K562 (cell line): ENCODE data around the gene ECI2. TPM values are rescaled to one million over a fixed set of nuclear protein-coding genes. Genes with fewer than 3 reads are reported as not detected.

Source experiments
- ATAC-seq: fragments of 200-7000 bp; cut with Tn5 transposase; 3 replicates; pipeline ENCODE4 v1.9.1; 2020; ENCODE audit warnings: moderate library complexity
- BruUV-seq: library from RNA; stranded (reverse); fragments of 400-500 nt; replicated peaks from 2 replicates; lab custom pipeline; 2021; lab: Mats Ljungman, UMichigan
- CTCF ChIA-PET: fragments of 300-600 bp; formaldehyde crosslinking; extraction: SDS; loops from one replicate; lab custom pipeline; 2021; ENCODE audit warnings: low intra/inter-chr PET ratio; lab: Yijun Ruan, JAX
- POLR2A ChIA-PET: fragments of 300-600, 350-650 bp; sonication (Branson Sonifier 250); formaldehyde crosslinking; extraction: SDS; loops from one replicate; lab custom pipeline; 2021; ENCODE audit warnings: antibody characterized with exemption, inconsistent platforms; lab: Yijun Ruan, JAX
- DNase-seq, 4 experiments: peaks; one replicate each; pipeline versions ENCODE4 v3.0.0 to v3.0.0-alpha.2; 2011 to 2018; ENCODE audit warnings: low spot score in 3 of 4, mixed read lengths in 3 of 4; ENCODE audit errors: extremely low read depth in 1 of 4
- FAIRE-seq: peaks from 2 replicates; lab custom pipeline; 2011; peaks lifted over from hg19 to GRCh38; lab: Jason Lieb, UNC
- H2AFZ ChIP-seq: 2 replicates; pipeline ENCODE4 v1.6.0; 2011; ENCODE audit warnings: low read depth, low read length, control low read depth, inconsistent platforms
- H3K27ac ChIP-seq: fragments of 200-600 bp; 3 replicates; pipeline ENCODE4 v1.8.0; 2011; ENCODE audit warnings: low read depth, mild to moderate bottlenecking, control low read depth, inconsistent platforms, low read length, moderate library complexity, mixed read lengths; ENCODE audit errors: extremely low read depth
- H3K27me3 ChIP-seq, 2 experiments: fragments of 300-600 bp in 1 of 2; 2 replicates in 1 of 2; 3 replicates in 1 of 2; pipeline versions ENCODE4 v1.6.0 to v1.8.0; 2011; ENCODE audit warnings: inconsistent platforms in 2 of 2, low read length in 2 of 2, mild to moderate bottlenecking in 1 of 2, mixed read lengths in 1 of 2, moderate library complexity in 1 of 2; ENCODE audit not compliant: control insufficient read depth in 2 of 2, insufficient read depth in 2 of 2
- H3K36me3 ChIP-seq: fragments of 300-600 bp; 3 replicates; pipeline ENCODE4 v1.8.0; 2011; ENCODE audit warnings: mild to moderate bottlenecking, low read length, inconsistent platforms; ENCODE audit not compliant: control insufficient read depth, insufficient read depth
- H3K4me1 ChIP-seq, 2 experiments: fragments of 200-600 bp in 1 of 2; replicated peaks in 1 of 2; 2 replicates in 1 of 2; 3 replicates in 1 of 2; pipeline versions ENCODE4 v1.5.1 to v1.8.0; 2011; ENCODE audit warnings: inconsistent platforms in 2 of 2, low read length in 2 of 2, mild to moderate bottlenecking in 1 of 2, mixed read lengths in 1 of 2, moderate library complexity in 1 of 2; ENCODE audit not compliant: control insufficient read depth in 2 of 2, insufficient read depth in 2 of 2
- H3K4me2 ChIP-seq: 2 replicates; pipeline ENCODE4 v1.6.1; 2011; ENCODE audit warnings: low read length, control low read depth, inconsistent platforms, mixed read lengths; ENCODE audit not compliant: insufficient read depth
- H3K4me3 ChIP-seq: fragments of 200-600 bp; sonication (generic), shearing (Covaris generic); 2 replicates; pipeline ENCODE4 v1.5.1; 2016; ENCODE audit warnings: control low read depth, inconsistent platforms
- H3K79me2 ChIP-seq: fragments of 200-600 bp; 3 replicates; pipeline ENCODE4 v1.8.0; 2011; ENCODE audit warnings: low read length, inconsistent platforms; ENCODE audit not compliant: control insufficient read depth, insufficient read depth
- H3K9ac ChIP-seq, 2 experiments: 2 replicates each; pipeline versions ENCODE4 v1.6.0 to v1.6.1; 2011; ENCODE audit warnings: low read depth in 2 of 2, low read length in 2 of 2, control low read depth in 1 of 2, inconsistent platforms in 1 of 2, mild to moderate bottlenecking in 1 of 2, mixed read lengths in 1 of 2; ENCODE audit not compliant: insufficient read depth in 1 of 2
- H3K9me1 ChIP-seq: one replicate; pipeline ENCODE4 v1.6.0; 2011; ENCODE audit warnings: inconsistent platforms, mild to moderate bottlenecking, low read length, moderate library complexity; ENCODE audit not compliant: control insufficient read depth, insufficient read depth
- H3K9me3 ChIP-seq: replicated peaks from 2 replicates; pipeline ENCODE4 v1.5.1; 2011; ENCODE audit warnings: low read depth, low read length, inconsistent platforms; ENCODE audit not compliant: control insufficient read depth, insufficient read depth
- H4K20me1 ChIP-seq: replicated peaks from 2 replicates; pipeline ENCODE4 v1.6.1; 2011; ENCODE audit warnings: low read length, inconsistent platforms, mixed read lengths; ENCODE audit not compliant: control insufficient read depth, insufficient read depth
- ATF3 ChIP-seq, 2 experiments: fragments of 450-650 bp in 1 of 2; sonication (generic) in 1 of 2; formaldehyde crosslinking in 1 of 2; IDR thresholded peaks in 1 of 2; conservative IDR thresholded peaks in 1 of 2; 2 replicates each; pipeline versions ENCODE4 v1.6.1 to v1.8.1; 2016 to 2023; ENCODE audit warnings: mild to moderate bottlenecking in 2 of 2, moderate library complexity in 2 of 2, inconsistent platforms in 1 of 2, missing genetic modification reagents in 1 of 2
- C11orf30 ChIP-seq: fragments of 450-650 bp; IDR thresholded peaks from 2 replicates; pipeline ENCODE4 v1.6.1; 2016; ENCODE audit warnings: low read depth, mild to moderate bottlenecking
- CC2D1A ChIP-seq: fragments of 450-650 bp; IDR thresholded peaks from 2 replicates; pipeline ENCODE4 v1.6.1; 2017; ENCODE audit warnings: mild to moderate bottlenecking
- CREM ChIP-seq: IDR thresholded peaks from 2 replicates; pipeline ENCODE4 v1.6.1; 2014; ENCODE audit warnings: antibody characterized with exemption, low read depth
- EP400 ChIP-seq: fragments of 450-650 bp; IDR thresholded peaks from 2 replicates; pipeline ENCODE4 v1.6.1; 2017; ENCODE audit warnings: antibody characterized with exemption, mild to moderate bottlenecking, moderate library complexity
- FOSL1 ChIP-seq: fragments of 200-800 bp; sonication (Bioruptor generic); conservative IDR thresholded peaks from 2 replicates; pipeline ENCODE4 v1.6.1; 2016; ENCODE audit warnings: missing genetic modification characterization, missing compliant biosample characterization
- HMG20B ChIP-seq: fragments of 250-450 bp; sonication (Bioruptor Pico); IDR thresholded peaks from 2 replicates; pipeline ENCODE4 v1.5.0; 2021; ENCODE audit warnings: mild to moderate bottlenecking
- MEF2A ChIP-seq: IDR thresholded peaks from 2 replicates; pipeline ENCODE4 v1.6.1; 2011; ENCODE audit warnings: low read depth, mild to moderate bottlenecking, low read length, moderate library complexity; ENCODE audit not compliant: control insufficient read depth
- TBP ChIP-seq: optimal IDR thresholded peaks from 2 replicates; pipeline ENCODE3; 2011; ENCODE audit warnings: low read depth, low read length, improper control_type of control experiment
- TEAD4 ChIP-seq, 2 experiments: sonication (generic) in 1 of 2; formaldehyde crosslinking in 1 of 2; IDR thresholded peaks; 2 replicates each; pipeline versions ENCODE4 v1.6.1 to v1.8.0; 2012 to 2022; ENCODE audit warnings: borderline replicate concordance in 1 of 2, inconsistent platforms in 1 of 2, low read length in 1 of 2, mild to moderate bottlenecking in 1 of 2, missing genetic modification reagents in 1 of 2
- ZFP36 ChIP-seq: fragments of 150-350 bp; IDR thresholded peaks from 2 replicates; pipeline ENCODE4 v1.6.1; 2018; ENCODE audit warnings: low read length, low read depth; ENCODE audit not compliant: partially characterized antibody
- WGBS: fragments of 100-300 bp; shearing (Covaris generic); methylation state at CpG from one replicate; pipeline ENCODE4 v1.1.6; 2016; ENCODE audit warnings: low coverage, mixed read lengths; ENCODE audit not compliant: insufficient coverage; ENCODE audit errors: missing lambda C conversion rate; 5-methylcytosine and 5-hydroxymethylcytosine counted together
- in situ Hi-C: fragments of 300-500 bp; cut with MboI; formaldehyde crosslinking; loops from 4 replicates; pipeline ENCODE4 v1.15.0; 2018; ENCODE audit warnings: inconsistent platforms, mixed read lengths
- intact Hi-C: fragments of 100-400 bp; cut with micrococcal nuclease; formaldehyde crosslinking; loops from 2 replicates; pipeline ENCODE4 v1.14.2; 2022
- polyA plus RNA-seq, 8 experiments: library from polyadenylated mRNA; depleted of rRNA in 4 of 8; stranded (reverse) in 5 of 8; unstranded in 3 of 8; fragments of >200 nt; fragmentation: Nextera tagmentation in 2 of 8; fragmentation: Illumina TruSeq in 1 of 8; extraction: Ambion mirVana in 2 of 8; extraction: Trizol in 1 of 8; gene quantifications; 2 replicates each; pipeline versions ENCODE4 v1.2.1 to v1.2.3, GENCODE V29; 2011 to 2014; ENCODE audit warnings: inconsistent platforms in 1 of 8, missing spikeins in 1 of 8
- total RNA-seq, 7 experiments: library from RNA; depleted of rRNA in 6 of 7; stranded (reverse); fragments of >200 nt in 6 of 7; fragmentation: Illumina TruSeq in 2 of 7; extraction: Trizol in 2 of 7; gene quantifications; 2 replicates each; pipeline versions ENCODE4 v1.2.1 to v1.2.3, GENCODE V29; 2011 to 2021; ENCODE audit warnings: low replicate concordance in 1 of 7
- TF ChIP-seq, protein P1 (sequence below): fragments of 450-650 bp; IDR thresholded peaks from 2 replicates; pipeline ENCODE4 v1.6.1; 2017; ENCODE audit warnings: mild to moderate bottlenecking, moderate library complexity
- TF ChIP-seq, protein P2 (sequence below): fragments of 450-650 bp; formaldehyde crosslinking; IDR thresholded peaks from 2 replicates; pipeline ENCODE4 v1.4.0; 2020; ENCODE audit warnings: mild to moderate bottlenecking, moderate library complexity
- TF ChIP-seq, protein P3 (sequence below): fragments of 250-450 bp; sonication (Bioruptor Pico); IDR thresholded peaks from 2 replicates; pipeline ENCODE4 v1.8.0; 2021; ENCODE audit warnings: moderate library complexity, mild to moderate bottlenecking, inconsistent platforms

Gene ECI2
- total and polyA plus RNA-seq, 9 of the 15 experiments (the other 6 are each of a cell fraction or from before 2014, with no cell fraction given), result 80.7 to 377 (median 142) TPM

DNA sequence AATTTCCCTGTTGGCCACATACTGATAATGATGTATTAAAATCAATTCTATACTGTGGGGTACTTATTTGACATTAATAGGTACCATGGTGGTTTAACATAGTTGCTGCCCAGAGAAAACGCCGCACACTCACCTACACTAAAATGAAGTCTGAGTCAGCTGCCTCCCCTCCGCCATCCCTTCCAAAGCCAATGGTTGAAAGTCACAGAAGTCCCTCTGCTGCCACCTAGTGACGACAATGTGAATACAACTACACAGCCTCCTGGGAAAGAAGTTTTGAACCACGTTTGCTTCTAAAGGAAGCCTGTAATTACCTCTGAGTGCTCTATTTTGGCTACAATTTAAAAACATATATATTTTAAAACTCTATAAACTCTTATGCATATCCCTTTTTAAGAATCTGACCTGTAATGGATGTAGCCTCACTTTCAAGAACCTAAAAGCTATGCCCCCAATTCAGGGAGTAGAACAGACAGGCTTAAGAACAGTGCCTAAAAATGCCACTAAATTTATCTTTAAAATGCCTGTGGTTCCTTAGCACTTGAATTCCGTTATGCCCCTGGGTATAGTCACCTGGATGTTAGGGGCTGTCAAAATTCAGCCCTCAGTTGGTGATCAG is 20.6 kb upstream of the ECI2 start:
- H3K79me2 ChIP-seq, result no peaks in the 10 kb centered on the region
- H3K9ac ChIP-seq, result no peak overlapping the region
- intact Hi-C loops, result loop anchor here (1.0 to 5.0 kb wide), 4 partner anchors 30 to 414 kb away; no protein-coding TSS in a partner anchor
- ChIA-PET CTCF (interaction anchor here (1.1 to 3.1 kb wide), 2 partner anchors 100 to 413 kb away, joined by 6 to 23 read pairs; no protein-coding TSS in a partner anchor), POLR2A (interaction anchor here (0.9 to 1.4 kb wide), 3 partner anchors 10 to 22 kb away, joined by 3 to 9 read pairs (median 3); no protein-coding TSS in a partner anchor)
- FAIRE-seq (peak; percentile 97), ATAC-seq (peak; percentile 96), DNase-seq (peak; percentile 82 to 92 (median 85))
- H3K27ac ChIP-seq, result no peak overlapping the region
- H3K4me1 ChIP-seq, result peaks cover 0 to 2% of the 10 kb centered on the region in 2 experiments; a peak in 1 of 5 replicates
- H3K9me1 ChIP-seq, result peaks cover 4% of the 10 kb centered on the region
- H4K20me1 ChIP-seq, result no peaks in the 10 kb centered on the region
- no peaks in the 10 kb centered on the region for H3K36me3 ChIP-seq
- WGBS, result under 1% methylated on average over 6 of the region's 6 CpGs
- peak overlapping the region; percentile 77 for H2AFZ ChIP-seq
- peaks cover 22 to 41% of the 10 kb centered on the region in 2 experiments; a peak in 4 of 5 replicates for H3K27me3 ChIP-seq
- in situ Hi-C loops, result no loop called here
- BruUV-seq, result no TSS peak
- H3K4me2 ChIP-seq, result no peak overlapping the region; the same call in 1 of the 2 replicates
- no peak overlapping the region for H3K4me3 ChIP-seq
- H3K9me3 ChIP-seq, result no peaks in the 10 kb centered on the region
- no peak for TF ChIP-seq MEF2A
- TF ChIP-seq, protein P1, sequence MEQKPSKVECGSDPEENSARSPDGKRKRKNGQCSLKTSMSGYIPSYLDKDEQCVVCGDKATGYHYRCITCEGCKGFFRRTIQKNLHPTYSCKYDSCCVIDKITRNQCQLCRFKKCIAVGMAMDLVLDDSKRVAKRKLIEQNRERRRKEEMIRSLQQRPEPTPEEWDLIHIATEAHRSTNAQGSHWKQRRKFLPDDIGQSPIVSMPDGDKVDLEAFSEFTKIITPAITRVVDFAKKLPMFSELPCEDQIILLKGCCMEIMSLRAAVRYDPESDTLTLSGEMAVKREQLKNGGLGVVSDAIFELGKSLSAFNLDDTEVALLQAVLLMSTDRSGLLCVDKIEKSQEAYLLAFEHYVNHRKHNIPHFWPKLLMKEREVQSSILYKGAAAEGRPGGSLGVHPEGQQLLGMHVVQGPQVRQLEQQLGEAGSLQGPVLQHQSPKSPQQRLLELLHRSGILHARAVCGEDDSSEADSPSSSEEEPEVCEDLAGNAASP, result no peak
- TF ChIP-seq CC2D1A, result peak; percentile 38; the same call in 1 of the 2 replicates
- TF ChIP-seq, protein P2, sequence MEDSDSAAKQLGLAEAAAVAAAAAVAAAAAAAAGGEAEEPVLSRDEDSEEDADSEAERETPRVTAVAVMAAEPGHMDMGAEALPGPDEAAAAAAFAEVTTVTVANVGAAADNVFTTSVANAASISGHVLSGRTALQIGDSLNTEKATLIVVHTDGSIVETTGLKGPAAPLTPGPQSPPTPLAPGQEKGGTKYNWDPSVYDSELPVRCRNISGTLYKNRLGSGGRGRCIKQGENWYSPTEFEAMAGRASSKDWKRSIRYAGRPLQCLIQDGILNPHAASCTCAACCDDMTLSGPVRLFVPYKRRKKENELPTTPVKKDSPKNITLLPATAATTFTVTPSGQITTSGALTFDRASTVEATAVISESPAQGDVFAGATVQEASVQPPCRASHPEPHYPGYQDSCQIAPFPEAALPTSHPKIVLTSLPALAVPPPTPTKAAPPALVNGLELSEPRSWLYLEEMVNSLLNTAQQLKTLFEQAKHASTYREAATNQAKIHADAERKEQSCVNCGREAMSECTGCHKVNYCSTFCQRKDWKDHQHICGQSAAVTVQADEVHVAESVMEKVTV (CRISPR knock-in tag), result peak; percentile 90
- 0 out of 2 replicates have a peak, but pooled peaks have one; percentile 24 for TF ChIP-seq EP400
- 0 out of 2 replicates have a peak, but pooled peaks have one; percentile 47 for TF ChIP-seq TEAD4 (IDR thresholded peaks at IDR 0.05; ENCODE audit: low read length)
- no peak for TF ChIP-seq TEAD4 (CRISPR knock-in tag; IDR thresholded peaks at IDR 0.05; ENCODE audit: borderline replicate concordance)
- TF ChIP-seq C11orf30, result peak; percentile 36; the same call in 1 of the 2 replicates
- peak; percentile 77 for TF ChIP-seq FOSL1 (tag)
- TF ChIP-seq HMG20B, result no peak
- TF ChIP-seq ATF3 (IDR thresholded peaks at IDR 0.05), result peak; percentile 53; the same call in 1 of the 2 replicates
- no peak for TF ChIP-seq ATF3 (CRISPR knock-in tag; conservative IDR thresholded peaks at IDR 0.05)
- peak; percentile 67 for TF ChIP-seq CREM
- peak; percentile 39 for TF ChIP-seq TBP
- peak; percentile 7 for TF ChIP-seq ZFP36
- TF ChIP-seq, protein P3, sequence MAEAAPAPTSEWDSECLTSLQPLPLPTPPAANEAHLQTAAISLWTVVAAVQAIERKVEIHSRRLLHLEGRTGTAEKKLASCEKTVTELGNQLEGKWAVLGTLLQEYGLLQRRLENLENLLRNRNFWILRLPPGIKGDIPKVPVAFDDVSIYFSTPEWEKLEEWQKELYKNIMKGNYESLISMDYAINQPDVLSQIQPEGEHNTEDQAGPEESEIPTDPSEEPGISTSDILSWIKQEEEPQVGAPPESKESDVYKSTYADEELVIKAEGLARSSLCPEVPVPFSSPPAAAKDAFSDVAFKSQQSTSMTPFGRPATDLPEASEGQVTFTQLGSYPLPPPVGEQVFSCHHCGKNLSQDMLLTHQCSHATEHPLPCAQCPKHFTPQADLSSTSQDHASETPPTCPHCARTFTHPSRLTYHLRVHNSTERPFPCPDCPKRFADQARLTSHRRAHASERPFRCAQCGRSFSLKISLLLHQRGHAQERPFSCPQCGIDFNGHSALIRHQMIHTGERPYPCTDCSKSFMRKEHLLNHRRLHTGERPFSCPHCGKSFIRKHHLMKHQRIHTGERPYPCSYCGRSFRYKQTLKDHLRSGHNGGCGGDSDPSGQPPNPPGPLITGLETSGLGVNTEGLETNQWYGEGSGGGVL (CRISPR knock-in tag), result no peak
